NCI-H2196 treated with DMSO at 0.1 percent for 48 hours (cell line): ENCODE measurements around the gene SLC35F4.
"Not testable (repeated sequence)": the region's sequence is repeated elsewhere in the genome, so short reads cannot be mapped to it uniquely, and the experiment has no call there.

ENCODE experiments used
- DNase-seq: peaks from one replicate; lab custom pipeline; 2025; ENCODE audit not compliant: unreplicated experiment; lab: John Stamatoyannopoulos, UW

The SLC35F4 gene

GRCh38 chr14:57729208-57730187 lies 136.4 kb downstream of the SLC35F4 start:
- DNase-seq: no peak

DNA sequence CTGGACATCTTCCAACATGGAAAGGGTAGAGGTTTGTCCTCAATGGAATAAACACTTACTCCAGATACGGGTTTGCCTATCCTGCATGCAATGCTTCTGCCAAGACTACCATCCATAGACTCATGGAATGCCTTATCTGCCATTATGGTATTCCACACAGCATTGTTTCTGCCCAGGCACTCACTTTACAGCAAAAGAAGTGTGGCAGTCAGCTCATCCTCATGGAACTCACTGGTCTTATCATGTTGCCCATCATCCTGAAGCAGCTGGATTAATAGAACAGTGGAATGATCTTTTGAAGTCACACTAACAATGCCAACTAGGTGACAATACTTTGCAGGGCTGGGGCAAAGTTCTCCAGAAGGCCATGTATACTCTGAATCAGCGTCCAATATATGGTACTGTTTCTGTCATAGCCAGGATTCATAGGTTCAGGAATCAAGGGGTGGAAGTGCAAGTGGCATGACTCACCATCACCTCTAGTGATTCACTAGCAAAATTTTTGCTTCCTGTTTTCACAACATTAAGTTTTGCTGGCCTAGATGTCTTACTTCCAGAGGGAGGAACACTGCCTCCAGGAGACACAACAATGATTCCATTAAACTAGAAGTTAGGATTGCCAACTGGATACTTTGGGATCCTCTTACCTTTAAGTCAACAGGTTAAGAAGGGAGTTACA lies 140.4 kb downstream of the SLC35F4 start:
- DNase-seq: no peak

DNA sequence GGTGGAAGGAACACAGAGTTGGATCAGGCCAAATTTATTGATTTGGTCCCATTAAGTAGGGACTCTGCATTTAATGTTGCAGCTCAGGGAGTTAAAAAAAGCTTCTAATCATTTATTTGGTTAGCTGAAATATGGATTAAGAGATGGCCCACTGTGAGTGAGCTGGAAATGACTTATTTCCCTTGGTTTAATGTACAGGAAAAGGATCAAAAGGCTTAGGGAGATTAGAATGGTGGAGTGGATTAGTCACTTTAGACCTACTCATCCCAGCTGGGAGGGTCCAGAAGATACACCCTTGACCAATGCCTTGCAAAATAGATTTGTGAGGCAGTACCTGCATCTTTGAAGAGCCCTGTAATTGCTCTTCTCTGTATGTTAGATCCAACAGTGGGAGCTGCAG lies 143.8 kb downstream of the SLC35F4 start:
- DNase-seq: not testable (repeated sequence)

GRCh38 chr14:57714487-57714931 lies 151.4 kb downstream of the SLC35F4 start:
- DNase-seq: no peak

DNA sequence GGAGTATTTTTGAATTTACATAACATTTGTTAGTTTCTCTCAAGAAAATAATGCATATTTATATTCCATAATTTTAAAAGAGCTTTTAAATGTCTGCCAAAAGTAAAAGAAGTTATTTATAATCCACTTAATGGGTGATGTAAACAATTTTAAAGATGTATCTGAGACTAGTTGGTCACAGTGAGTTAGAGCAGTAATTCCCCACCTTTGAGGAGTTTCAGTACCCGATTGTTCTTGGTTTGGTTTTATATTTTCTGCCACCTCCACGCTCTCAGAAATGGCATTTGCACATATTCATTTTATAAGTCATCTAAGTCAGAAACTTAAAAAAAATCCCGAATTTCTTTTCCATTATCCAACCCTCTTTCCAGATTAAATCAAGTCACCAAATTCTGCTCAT lies 153.2 kb downstream of the SLC35F4 start:
- DNase-seq: no peak

DNA sequence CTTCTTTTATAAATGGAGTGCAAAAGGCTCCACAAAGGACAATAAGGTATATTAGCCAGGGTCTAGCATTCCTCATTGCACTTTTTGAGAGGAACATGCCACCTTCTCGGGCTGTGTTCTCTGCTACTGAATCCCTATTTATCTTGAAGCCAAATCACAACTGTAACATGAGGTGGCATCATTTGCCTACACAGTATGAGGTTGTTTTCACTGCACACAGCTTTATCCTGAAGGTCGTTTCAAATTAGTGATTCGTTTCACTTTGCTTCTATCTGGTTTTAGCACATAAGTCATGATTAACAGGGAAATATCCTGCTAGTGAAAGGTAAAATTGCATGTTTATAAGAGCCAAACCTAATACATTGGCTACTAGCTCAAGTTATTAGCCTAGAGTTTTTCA lies 153.8 kb downstream of the SLC35F4 start:
- no peak for DNase-seq

GRCh38 chr14:57709909-57710308 lies 156.0 kb downstream of the SLC35F4 start:
- no peak for DNase-seq

DNA sequence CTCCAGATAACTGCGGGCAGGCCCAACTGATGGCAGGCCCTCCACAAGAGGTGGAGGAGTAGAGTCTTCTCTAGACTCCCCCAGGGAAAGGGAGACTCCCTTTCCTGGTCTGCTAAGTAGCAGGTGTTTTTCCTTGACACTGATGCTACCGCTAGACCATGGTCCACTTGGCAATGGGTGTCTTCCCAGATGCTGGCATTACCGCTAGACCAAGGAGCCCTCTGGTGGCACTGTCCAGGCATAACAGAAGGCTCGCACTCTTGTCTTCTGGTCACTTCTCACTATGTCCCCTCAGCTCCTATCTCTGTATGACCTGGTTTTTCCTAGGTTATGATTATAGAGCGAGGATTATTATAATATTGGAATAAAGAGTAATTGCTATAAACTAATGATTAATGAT lies 156.8 kb downstream of the SLC35F4 start:
- DNase-seq: not testable (repeated sequence)

DNA sequence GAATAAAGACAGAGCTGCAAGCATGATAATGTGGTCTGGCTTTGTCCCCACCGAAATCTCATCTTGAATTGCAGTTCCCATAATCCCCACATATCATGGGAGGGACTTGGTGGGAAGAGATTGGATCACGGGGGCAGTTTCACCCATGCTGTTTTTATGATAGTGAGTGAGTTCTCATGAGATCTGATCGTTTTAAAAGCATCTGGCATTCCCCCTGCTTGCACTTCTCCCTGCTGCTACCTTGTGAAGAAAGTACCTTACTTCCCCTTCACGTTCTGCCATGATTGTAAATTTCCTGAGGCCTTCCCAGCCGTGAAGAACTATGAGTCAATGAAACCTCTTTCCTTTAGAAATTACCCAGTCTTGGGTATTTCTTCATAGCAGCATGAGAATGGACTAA lies 158.7 kb downstream of the SLC35F4 start:
- no peak for DNase-seq

- no peak for DNase-seq
Measured at GRCh38 chr14:57704763-57705162, 161.1 kb downstream of the SLC35F4 start.

GRCh38 chr14:57699947-57700346 lies 165.9 kb downstream of the SLC35F4 start:
- DNase-seq: no peak

DNA sequence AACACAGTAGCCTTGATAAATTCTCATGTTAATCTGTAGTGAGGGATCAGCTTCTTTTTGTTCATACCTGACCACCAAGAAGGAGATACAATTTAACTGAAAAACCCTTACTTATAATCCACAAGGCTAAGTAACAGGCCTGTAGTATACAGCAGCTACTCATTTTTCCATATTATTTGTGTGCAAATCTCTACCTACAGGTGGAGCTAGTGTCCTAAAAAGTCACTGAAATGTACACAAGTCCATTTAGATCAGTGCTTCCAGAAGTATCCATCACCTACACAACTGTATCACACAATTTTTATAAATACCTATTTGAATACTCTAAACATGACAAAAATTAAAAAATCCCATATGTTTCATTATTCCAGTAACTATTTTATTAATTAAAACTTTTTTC lies 173.2 kb downstream of the SLC35F4 start:
- no peak for DNase-seq

DNA sequence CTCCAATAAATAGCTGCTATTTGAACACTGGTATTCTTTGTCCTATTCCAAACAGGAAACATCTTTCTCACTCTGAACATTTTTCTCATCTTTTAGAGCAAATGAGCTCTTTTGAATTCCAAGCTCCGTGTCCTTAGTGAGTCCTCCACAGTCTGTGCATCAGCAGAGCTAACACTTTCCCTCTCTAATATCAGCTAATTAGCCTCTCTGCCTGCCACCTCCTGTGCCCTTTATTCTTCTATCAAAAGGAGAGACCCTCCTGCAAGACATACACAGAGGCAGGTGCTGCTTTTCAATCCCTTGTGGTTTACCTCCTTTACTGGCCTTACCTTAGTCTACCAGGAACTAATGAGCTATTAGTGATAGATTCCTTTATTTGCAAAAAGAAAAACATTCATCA lies 178.5 kb downstream of the SLC35F4 start:
- no peak for DNase-seq

GRCh38 chr14:57686304-57686703 lies 179.6 kb downstream of the SLC35F4 start:
- DNase-seq: no peak

GRCh38 chr14:57671021-57671420 lies 194.9 kb downstream of the SLC35F4 start:
- DNase-seq: no peak

- DNase-seq: no peak
Measured at GRCh38 chr14:57660208-57660607, 205.7 kb downstream of the SLC35F4 start.

DNA sequence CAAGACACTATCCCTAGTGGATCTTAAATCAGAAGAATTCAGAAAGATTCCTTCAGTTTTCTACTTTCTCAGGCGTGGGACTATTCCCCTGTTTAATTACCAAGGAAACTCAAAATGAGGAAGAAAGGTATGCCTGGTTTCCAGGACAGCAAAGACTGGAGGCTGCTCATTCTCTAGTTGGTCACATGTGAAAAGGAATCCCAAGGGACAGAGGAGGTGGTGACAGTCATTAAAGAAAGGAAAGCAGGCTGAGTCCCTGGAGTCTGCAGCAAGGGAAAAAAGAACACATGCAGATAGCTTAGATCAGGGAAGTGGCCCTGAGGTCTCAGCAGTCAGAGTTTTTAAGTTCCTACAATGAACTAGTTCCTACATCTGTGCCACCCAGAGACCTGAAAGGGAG lies 206.8 kb downstream of the SLC35F4 start:
- DNase-seq: no peak

DNA sequence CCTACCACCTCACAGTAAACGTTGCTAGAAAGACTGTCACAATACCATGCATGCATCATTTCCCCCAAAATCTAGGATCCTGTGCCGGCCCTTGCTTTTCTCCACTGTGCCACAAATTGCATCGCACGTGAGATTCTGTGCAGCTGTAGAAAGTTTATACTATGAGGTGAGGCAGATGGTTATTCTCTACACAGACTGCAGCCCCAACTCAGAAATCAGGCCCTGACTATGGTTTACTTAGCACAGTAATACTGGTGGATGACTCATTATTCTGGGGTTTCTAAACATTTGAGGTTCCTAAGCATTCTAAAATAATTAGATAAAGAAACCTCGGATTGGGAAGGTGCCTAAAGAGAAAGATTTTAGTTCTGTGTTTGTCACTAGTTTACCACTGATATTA lies 208.4 kb downstream of the SLC35F4 start:
- no peak for DNase-seq

DNA sequence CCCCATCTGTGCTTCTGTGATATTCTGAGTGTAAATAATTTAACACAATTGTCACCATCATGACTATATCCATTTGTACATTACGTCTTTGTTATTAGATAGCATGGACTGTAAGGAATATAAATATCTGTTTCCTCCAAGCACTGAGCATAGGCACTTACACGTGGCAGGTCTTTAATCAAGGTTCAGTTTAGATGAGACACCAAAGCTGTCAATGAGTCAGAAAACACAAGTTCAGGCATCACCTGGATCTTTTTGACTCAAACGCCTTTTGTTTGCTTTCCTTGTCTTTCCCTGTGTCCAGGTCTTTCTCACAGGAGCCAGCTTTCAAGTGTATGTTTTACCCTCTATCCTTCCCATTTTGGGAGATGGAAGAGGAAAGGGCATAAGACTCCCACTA lies 209.0 kb downstream of the SLC35F4 start:
- DNase-seq: no peak

DNA sequence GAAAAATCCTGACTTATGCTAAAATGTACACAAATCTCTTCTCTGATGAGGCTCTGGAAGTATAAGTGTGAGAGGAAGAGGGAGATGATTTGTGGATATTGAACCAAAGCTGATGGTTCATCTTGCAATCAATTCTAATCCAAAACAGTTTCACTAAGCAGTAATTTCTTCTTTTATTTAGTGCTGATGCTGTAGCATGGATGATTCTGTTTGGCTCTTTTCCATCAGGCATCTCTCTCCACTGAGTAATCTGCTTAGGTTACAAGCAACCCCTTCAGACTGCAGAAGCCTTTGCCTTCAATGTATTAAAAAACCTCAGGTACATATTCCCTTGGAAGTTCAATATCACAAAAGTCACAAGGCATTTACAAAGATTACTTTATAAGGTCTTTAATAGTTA lies 213.1 kb downstream of the SLC35F4 start:
- DNase-seq: no peak

- no peak for DNase-seq
Measured at GRCh38 chr14:57641776-57642175, 224.1 kb downstream of the SLC35F4 start.

DNA sequence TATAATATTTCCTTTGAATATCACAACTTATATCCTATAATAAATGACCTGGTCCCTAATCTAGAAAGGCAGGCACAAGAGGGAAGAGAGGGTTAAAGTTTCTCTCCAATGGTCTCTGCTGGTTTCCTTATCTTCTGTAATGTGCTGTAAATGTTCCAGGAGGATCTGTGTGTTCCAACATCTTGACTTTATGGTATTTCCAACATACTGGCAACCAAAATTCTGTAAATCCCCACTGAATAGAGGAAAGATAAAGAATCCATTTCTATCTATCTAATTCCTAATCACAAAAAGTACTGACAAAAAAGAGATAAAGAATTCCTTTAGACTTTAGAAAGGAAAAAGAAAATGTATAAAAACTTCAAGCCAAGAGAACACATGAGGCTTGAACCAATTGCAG lies 225.9 kb downstream of the SLC35F4 start:
- no peak for DNase-seq
